ENCODE results near the gene TIMP1.

The TIMP1 gene

DNA sequence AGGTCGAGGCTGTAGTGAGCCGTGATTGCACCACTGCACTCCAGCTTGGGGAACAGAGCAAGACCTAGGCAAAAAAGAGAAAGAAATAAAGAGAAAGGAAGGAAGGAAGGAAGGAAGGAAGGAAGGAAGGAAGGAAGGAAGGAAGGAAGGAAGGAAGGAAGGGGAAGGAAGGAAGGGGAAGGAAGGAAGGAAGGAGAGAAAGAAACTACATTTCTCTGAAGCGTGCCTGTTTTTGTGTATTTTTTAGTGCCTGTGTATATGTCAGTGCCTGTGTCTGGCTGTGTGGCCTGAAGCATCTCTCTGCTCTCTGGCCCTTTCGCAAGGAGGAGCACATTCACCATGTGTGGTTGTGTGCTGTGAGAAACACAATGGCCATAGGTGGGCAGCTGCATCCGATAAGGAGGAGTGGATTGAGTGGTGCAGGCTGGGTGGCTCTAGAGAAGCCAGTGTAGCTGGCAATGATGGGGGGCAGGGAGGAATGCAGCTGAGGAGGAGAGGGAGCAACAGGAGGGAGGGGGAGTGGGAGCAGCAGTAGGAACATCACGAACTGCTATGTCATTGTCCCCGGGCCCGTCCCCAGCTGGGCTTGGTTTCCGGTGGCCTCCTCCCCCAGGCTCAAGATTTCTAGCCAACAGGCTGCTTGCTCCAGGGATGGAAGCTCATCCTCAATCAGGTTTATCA is 26.0 kb downstream of the TIMP1 start:
- no peak for DNase-seq

DNA sequence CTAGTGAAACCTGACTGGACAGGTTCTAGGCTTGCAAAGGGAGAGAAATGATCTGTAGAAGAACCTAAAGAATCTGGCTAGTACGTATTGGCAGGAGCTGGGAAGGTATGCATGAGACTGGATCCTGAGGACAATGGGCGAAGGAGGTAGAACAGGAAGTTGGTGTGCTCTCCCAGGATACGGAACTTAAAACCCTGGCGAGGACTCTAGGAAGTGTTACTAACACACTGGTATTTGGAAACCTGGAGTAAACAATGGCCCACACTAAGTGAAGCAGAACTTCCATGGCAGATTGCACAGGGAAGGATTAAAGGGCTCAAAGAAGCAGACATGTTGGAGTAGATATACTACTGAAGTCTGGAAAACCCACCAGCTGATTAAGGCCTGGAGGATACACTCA is 28.3 kb downstream of the TIMP1 start:
- DNase-seq, result no peak

DNA sequence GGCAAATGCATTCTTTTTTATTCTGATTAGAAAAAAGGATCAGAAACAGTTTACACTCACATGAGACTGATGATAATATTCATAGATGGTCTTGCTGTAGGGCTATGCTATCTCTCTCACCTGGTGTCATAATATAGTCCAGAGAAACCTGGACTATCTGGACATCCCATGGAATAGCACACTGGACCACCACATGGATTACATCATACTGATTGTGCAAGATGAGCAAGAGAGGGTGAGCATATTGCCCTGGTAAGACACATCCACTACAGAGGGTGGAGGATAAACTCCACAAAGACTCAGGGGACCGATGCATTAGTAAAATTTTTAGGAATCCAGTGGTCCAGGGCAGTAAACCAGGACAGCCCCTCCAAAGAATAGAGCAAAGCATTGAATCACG is 29.3 kb downstream of the TIMP1 start:
- no peak for DNase-seq

DNA sequence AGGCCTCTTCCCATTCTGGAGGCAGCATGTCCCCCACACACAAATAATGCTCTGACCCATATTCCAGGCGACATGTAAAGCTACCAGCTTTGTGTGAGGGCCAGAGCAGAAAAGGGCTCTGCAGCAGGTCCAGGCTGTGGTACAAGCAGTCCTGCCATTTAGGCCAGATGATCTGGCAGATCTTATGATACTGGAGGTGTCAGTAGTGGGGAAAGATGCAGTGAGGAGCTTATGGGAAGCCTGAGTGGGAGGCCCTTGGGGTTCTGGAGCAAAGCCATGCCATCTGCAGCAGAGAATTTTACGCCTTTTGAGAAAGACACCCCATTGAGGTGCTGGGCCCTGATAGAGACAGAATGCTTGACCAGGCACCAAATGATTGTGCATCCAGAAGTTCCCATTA is 29.7 kb downstream of the TIMP1 start:
- no peak for DNase-seq

DNA sequence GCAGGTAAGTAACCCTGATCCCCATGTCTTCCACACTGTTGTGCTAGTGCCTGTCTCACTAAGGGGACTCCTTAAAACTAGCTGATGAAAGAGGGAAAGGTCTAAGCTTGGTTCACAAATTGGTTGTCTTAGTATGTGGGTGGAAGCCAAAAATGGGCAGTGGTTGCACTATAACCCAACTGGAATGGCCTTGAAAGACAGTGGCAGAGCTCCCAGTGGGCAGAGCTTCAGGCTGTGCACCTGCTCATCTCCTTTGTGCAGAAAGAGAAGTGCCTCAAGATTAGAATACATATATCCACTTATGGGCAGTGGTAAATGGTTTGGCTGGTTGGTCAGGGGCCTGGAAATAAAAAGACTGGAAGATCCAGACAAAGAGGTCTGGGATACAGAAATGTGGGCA is 30.2 kb downstream of the TIMP1 start:
- no peak for DNase-seq

DNA sequence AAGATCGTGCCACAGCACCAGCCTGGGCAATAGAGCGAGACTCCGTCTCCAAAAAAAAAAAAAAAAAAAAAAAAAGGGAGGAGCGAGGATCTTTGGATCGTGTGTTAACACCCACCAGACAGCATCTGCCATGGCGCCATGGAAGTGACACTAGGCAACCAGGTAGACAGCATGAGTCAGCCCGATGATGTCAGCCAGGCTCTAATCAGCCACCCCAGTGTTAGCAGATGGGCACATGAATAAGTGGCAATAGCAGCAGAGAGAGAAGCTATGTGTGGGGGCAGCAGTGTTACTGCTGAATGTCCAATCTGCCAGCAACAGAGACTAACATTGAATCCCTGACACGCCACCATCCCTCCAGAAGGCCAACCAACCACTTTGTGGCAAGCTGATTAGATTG is 30.8 kb downstream of the TIMP1 start:
- peak; percentile 71 for DNase-seq

DNA sequence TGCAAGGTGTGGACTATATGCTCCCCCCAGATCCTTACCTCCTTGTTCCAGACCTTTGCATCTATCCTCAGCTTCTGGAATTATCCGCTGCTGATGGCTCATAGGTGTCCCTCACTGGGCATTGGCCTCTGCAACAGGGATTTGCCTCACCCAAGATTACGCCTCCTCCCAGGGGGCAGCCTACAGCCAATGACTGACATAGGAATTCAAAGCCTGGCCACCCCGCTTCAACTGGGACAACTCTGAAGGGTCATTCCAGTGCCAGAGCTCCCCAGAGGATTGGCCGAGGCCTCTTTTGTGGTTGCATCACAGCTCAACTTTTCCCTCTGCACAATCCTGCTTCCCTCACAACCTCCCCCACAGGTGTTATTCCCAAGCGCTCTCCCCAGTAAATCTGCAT is 32.4 kb downstream of the TIMP1 start:
- DNase-seq, result no peak

DNA sequence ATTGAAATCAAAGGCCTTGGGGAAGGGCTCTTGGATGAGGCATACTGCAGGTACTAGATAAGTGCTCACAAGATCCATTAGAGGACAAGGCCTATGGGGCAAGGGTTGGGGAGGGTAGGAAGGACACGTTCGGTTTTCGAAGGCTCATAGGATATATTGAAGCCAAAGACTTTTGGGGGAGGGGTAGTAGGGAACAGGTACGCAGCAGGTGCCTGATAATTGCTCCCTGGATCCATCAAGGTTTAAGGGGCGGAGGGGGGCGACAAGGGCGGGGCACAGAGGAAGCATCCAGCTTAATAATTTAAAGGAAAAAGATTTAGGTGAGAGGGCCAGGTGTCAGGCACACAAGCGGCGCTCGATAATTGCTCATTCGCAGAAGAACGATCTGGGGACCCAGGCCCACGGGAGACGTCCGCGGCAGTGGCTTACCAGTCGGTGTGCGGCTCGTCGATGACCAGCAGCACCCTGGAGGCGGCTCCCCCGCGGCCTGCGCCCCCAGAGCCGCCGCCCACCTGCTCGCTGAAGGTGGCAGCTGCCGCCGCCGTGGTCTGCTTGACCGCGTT is 36.8 kb downstream of the TIMP1 start:
- DNase-seq, result no peak

DNA sequence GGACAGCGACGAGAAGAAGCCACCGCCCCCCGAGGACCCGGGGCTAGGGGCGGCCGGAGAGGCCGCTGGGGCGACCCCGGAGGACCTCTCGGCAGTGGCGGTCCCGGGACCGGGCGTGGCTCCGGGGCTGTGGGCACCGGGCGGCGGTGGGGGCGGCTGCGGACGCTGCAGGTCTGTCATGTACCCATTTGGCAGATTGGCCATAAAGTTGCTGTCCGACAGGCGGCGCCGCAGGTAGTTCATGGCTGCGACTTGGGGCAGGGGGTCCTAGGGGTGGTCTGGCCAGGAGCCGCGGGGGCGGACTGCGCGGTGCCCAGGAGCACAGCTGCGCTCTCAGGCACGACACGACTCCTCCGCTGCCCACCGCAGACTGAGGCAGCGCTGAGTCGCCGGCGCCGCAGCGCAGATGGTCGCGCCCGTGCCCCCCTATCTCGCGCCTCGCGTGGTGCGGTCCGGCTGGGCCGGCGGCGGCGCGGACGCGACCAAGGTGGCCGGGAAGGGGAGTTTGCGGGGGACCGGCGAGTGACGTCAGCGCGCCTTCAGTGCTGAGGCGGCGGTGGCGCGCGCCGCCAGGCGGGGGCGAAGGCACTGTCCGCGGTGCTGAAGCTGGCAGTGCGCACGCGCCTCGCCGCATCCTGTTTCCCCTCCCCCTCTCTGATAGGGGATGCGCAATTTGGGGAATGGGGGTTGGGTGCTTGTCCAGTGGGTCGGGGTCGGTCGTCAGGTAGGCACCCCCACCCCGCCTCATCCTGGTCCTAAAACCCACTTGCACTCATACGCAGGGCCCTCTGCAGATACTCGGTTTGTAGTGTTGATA is 37.5 kb downstream of the TIMP1 start, which contains the start of gene SYN1:
SYN1 (minus strand) TSS at position 372 of the 817 bp plus-strand sequence; CDS start at position 243, 129 bp downstream.
- DNase-seq, result peak; percentile 57

DNA sequence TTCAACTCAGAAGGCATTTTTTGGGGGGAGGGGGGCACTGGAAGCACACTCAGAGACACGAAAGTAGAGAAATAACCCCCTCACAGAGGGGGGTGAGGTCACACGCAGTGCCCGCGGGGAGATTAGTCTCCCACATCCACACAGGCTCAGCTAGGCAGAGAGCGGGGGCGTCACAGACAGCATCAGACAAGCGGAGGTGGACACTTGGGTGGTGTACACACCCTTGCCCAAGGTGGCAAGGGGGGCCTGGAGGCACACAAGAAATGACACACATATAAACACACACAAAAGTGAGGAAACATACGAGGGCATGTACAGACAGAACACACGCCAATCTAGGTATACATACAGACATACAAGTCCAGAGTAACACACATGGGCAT is 38.1 kb downstream of the TIMP1 start:
- no peak for DNase-seq

DNA sequence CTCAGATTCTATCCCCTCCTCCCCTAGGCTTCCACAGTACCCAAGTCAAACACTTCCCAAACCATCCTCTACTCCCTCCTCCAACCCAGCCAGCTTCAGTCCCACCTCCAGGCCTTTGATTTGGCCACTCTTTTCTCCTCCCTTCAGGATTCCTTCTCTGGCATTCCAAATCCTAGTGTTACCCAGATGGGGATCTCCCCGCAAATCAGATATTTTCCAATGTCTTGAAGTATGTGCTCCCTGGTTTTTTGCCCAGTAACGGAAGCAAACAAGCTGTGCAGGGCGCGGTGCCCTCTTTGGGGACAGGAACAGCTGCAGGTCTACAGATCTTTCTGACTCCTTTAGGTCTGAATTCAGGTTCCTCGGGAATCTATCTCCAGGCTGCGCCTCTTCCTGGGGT is 39.6 kb downstream of the TIMP1 start:
- no peak for DNase-seq

DNA sequence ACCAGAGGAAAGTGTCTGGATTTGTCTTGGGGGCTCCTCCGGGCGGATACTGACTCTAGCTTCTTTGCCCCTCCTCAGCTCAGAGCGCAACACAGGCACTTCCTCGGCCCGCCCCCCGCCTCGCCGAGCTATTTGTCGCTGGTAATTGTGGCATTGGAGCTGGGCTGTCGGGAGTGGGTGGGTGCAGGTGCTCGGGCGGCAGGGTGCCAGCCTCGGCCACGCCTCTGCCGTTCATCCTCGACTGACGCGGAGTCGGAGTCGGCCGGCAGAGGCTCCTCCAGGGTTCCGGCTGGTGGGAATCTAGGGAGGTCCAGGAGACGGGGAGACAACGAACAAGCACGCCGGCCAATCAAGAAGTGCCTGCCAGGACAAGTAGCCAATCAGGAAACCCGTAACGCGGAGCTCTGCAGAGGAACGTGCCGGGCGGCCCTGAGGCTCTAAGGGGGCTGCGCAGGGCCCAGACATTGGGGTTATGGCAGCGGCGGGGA is 41.3 kb downstream of the TIMP1 start:
- peak; percentile 65 for DNase-seq

DNA sequence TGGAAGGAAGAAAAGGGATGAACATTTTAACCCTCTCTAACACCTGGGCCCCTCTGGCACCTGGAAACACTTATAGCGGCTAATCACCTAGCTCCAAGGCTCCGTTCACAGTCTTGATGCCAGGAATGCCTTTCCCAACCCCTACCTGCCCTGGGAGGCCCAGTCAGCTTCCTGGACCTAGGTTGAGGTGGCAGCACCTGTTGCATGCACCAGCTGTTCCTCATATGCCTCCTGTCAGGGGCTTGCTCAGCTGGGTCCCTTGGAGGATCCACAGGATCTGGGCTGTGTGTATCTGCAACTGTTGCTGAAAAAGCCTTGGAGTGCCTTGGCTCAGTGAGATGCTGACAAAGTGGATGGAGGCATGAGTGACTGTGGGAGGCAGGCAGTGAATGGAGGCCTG is 43.1 kb downstream of the TIMP1 start:
- no peak for DNase-seq

DNA sequence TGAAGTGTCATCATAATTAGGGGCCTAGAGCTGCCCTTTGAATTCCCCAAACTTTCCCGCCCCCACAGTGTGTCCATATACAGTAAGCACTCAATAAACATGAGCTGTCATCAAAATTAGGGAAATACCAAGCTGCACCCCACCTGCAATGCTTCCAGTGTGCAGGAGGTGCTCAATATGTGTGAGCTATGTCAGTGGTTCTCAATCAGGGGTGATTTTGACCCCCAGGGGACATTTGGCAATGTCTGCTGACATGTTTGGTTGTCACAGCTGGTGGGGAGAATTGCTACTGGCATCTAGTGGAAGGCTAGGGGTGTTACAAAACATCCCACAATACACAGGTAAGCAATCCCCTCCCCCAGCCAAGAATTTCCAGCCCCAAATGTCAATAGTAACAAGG is 46.7 kb downstream of the TIMP1 start:
- DNase-seq, result no peak

DNA sequence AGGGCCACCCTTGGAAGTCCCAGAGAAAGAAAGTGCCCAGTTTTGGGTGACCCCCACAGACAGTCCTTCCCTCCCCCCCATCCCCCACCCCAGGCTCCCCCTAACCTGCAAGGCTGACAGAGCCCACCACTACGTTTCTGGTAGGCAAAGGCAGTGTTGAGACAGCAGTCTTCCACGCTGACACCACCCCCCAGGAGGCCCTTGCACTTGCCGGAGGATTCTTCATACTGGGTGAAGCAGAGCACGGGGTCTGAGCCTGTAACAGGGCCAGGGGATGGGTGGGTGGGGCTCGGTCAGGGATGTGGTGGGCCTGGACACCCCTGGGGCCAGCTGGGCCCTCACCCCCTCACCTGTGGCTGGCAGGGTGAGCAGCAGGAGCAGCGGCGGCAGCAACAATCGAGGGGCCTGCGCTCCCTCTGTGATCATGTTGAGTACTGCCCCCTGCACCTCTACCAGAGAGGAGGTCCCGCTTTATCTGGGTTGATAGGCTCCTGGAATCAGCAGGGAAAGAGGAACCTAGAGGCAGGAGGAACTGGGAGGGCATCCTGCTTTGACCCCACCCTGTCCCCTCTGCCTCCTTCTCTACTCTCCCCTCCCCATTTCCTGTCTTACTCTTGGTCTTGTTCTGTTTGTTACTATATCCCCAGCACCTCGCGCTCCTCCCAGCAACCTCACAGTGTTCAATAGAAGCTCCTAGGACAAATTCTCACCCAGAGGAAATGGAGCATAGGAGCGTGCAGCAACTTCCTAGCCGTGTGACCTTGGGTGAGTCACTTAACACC is 47.4 kb downstream of the TIMP1 start, which contains the start of gene CFP:
CFP (minus strand) TSS at position 512 of the 782 bp plus-strand sequence; CDS start at position 426, 86 bp downstream.
- DNase-seq, result no peak

DNA sequence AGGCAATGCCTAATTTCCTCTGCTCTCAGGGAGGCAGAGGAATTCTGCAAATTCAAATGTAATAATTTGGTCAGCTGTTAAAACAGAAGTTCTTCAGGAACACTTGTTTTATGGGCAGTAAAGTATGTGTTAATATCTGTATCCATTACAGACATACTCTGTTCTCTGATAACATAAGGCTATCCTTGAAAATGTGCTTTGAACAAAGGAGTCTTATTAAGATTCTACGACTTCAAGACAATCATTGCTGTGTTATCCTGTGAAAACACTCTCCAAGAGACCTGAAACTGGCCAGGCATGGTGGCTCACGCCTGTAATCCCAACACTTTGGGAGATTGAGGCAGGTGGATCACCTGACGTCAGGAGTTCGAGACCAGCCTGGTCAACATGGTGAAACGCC is 49.4 kb downstream of the TIMP1 start:
- no peak for DNase-seq

DNA sequence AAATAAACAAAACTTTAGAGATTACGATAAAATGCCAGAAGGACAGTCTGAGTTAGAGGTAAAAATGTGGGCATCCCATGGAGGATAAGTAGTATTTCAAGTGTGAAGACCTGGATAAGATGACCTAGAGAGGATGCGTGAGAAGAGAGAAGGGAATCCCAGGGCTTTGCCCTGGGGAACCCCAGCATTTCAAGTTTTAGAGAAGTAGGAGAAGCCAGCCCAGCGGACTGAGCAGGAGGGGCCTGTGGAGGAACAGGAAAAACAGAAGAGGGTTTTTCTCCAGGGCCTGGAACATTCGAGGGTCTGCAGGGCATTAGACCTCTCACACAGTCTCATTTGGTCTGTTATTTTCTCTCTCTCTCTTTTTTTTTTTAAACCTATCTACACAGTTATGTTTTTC is 50.4 kb downstream of the TIMP1 start:
- no peak for DNase-seq

DNA sequence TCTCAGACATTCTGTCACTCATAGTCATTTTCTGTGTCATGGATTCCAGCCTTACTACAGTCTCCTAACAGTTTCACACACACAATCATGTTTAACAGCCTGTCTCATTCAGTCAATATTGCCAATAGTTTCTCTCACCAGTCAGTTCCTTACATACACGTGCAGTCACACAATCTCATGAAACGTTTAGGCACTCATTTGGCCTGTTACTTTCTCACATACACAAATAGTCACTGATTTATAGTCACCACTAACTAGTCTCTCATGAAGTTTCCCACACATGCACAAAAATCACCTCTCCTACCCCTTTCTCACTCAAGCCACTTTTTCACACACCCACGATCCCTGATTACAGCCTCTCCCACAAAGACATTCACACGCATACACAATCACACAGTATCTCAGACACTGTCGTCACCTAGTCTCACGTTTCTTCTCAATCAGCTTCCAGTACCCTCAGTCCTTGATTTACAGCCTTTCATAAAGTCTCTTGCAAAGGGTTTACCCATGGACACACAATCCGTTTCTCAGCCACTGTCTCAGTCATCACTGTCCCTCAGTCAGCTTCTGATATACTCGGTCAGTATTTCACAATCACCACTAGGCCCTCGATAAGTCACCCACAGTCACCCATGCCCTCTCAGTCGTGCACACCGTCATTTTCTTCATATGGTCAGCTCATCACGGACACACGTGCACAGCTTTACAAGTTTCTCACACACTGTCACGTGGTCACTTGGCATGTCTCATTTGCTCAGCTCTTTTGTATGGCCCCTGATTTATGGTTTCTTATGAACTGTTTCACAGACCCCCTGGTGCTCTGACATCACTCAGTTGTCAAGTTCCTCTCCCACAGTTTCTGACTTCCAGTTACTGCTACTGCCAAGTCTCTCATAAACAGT is 51.7 kb downstream of the TIMP1 start:
- no peak for DNase-seq

DNA sequence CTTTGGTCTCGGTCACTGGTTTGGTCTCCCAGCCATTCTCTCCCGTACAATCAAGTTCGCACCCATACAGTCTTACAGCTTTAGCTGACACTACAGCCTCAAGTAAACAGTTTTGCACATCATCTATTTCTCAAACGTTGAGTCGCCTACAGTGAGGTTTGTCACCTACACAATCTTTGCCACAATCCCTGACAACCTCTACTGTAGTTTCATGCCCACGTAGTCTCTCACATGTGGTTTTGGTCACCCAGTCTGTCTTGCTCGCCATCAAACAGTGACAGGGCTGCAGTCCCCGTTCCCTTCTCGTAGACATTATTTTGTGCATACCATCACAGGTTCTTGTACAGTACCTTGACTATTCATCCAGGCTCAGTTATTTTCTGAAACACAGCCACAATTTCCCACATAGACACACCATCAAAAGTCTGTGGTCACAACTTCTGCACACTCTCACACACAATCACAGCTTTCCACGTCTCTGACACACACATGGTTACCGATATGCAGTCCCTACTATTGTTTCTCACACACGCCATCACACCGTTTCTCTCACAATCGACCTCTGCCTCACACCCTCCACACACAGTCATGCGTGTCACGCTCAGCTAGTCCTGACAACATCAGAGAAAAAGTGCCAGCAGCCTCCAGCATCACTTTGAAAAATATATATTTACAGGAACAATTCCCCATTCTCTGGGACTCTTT is 52.8 kb downstream of the TIMP1 start:
- DNase-seq, result no peak

Data from DMS 273 treated with DMSO at 0.1 percent for 48 hours (cell line).